ENCODE data around the gene IPO7.

GRCh38 chr11:9377036-9377435 lies 7.4 kb upstream of the IPO7 start:
- TF ChIP-seq CTCF (conservative IDR thresholded peaks at IDR 0.05): no peak
- TF ChIP-seq EZH2 (IDR thresholded peaks at IDR 0.05; ENCODE audit: low read depth): no peak
